ENCODE data around the gene IGFBP2. TPM values are rescaled to one million over a fixed set of nuclear protein-coding genes. Genes with fewer than 3 reads are reported as not detected.

Gene IGFBP2
- total and polyA plus RNA-seq, 12 donors: 26.0 to 361 (median 109) TPM

GRCh38 chr2:216620786-216621185 is 12.4 kb upstream of the IGFBP2 start:
- 49 to 51% methylated on average over 12 of the region's 12 CpGs for WGBS, 2 donors
- Histone ChIP-seq H3K36me3 (no peaks in the 10 kb centered on the region), H3K4me1 (peaks cover 0 to 22% (median 5%) of the 10 kb centered on the region in 9 donors), H3K27ac (peak overlapping the region in 1 of 10 donors; percentile 26), H3K27me3 (no peaks in the 10 kb centered on the region), H3K9me3 (peaks cover 0 to 7% (median 0%) of the 10 kb centered on the region in 11 donors), H3K4me3 (no peak overlapping the region)
- ATAC-seq (peak in 5 of 8 donors; percentile 44 to 69 (median 56)), DNase-seq (peak in 1 of 2 donors; percentile 38)
- no peak for TF ChIP-seq CTCF (IDR thresholded peaks at IDR 0.05)
- intact Hi-C loops (cut with DNase I): no loop called here

GRCh38 chr2:216621292-216621691 is 11.9 kb upstream of the IGFBP2 start:
- 73 to 83% methylated on average over 4 of the region's 4 CpGs for whole genome bisulfite sequencing, 2 donors
- H3K4me3 ChIP-seq: no peak overlapping the region
- H3K9me3 ChIP-seq: peaks cover 0 to 7% (median 0%) of the 10 kb centered on the region in 11 donors
- H3K4me1 ChIP-seq: peaks cover 0 to 20% (median 5%) of the 10 kb centered on the region in 9 donors
- H3K27me3 ChIP-seq: no peaks in the 10 kb centered on the region
- TF ChIP-seq CTCF (IDR thresholded peaks at IDR 0.05): no peak
- peak in 1 of 8 donors; percentile 34 for ATAC-seq
- no peak for DNase-seq
- intact Hi-C loops (cut with DNase I): no loop called here
- no peaks in the 10 kb centered on the region for H3K36me3 ChIP-seq
- H3K27ac ChIP-seq: peak overlapping the region in 1 of 10 donors; percentile 26

GRCh38 chr2:216622526-216622925 is 10.7 kb upstream of the IGFBP2 start:
- peak in 1 of 8 donors; percentile 52 for ATAC-seq
- TF ChIP-seq CTCF (IDR thresholded peaks at IDR 0.05): no peak
- WGBS, 2 donors: 81 to 92% methylated on average over 4 of the region's 4 CpGs
- Histone ChIP-seq H3K9me3 (peaks cover 0 to 7% (median 0%) of the 10 kb centered on the region in 11 donors), H3K27ac (no peak overlapping the region), H3K4me3 (no peak overlapping the region), H3K27me3 (no peaks in the 10 kb centered on the region), H3K4me1 (peaks cover 0 to 19% (median 5%) of the 10 kb centered on the region in 9 donors), H3K36me3 (no peaks in the 10 kb centered on the region)
- intact Hi-C loops (cut with DNase I): no loop called here
- DNase-seq: no peak

GRCh38 chr2:216624251-216624650 is 9.0 kb upstream of the IGFBP2 start:
- peaks cover 0 to 7% (median 0%) of the 10 kb centered on the region in 11 donors for H3K9me3 ChIP-seq
- no peak for ATAC-seq
- H3K4me1 ChIP-seq: peaks cover 0 to 18% (median 5%) of the 10 kb centered on the region in 9 donors
- WGBS, 2 donors: 94 to 97% methylated on average over 2 of the region's 2 CpGs
- intact Hi-C loops (cut with DNase I): no loop called here
- no peaks in the 10 kb centered on the region for H3K36me3 ChIP-seq
- TF ChIP-seq CTCF (IDR thresholded peaks at IDR 0.05): no peak
- no peak overlapping the region for H3K4me3 ChIP-seq
- H3K27ac ChIP-seq: no peak overlapping the region
- no peaks in the 10 kb centered on the region for H3K27me3 ChIP-seq
- no peak for DNase-seq
